Measurements from ENCODE around the gene NLGN2. TPM values are rescaled to one million over a fixed set of nuclear protein-coding genes. Genes with fewer than 3 reads are reported as not detected.

NLGN2 gene
- total and polyA plus RNA-seq, 4 donors: 0.24 to 2.4 (median 0.90) TPM

DNA sequence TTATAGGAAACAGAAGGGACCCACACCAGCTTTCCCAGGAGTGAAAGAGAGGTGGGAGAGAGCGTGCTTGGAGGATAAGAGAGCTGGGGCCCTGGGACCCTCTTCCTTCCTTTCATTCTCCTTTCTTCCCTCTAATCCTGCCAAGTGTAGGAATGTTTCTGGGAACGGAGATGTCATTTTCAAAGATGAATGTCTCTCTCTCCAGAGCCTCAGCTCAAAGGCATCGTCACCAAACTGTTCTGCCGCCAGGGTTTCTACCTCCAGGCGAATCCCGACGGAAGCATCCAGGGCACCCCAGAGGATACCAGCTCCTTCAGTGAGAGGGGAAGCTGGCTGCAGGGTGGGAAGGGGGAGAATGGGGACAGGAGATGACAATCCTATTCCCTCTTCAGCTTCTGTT lies 33.6 kb downstream of the NLGN2 start:
- TF ChIP-seq TAF1 (conservative IDR thresholded peaks at IDR 0.05) (no peak), JUND (IDR thresholded peaks at IDR 0.05) (no peak), FOXA1 (IDR thresholded peaks at IDR 0.05) (no peak)
- no peak overlapping the region for H3K4me3 ChIP-seq (ENCODE audit: low read depth in 1 of 3, low read length in 3 of 3)
- 89% methylated on average over 7 of the region's 7 CpGs for WGBS
- H3K27ac ChIP-seq (ENCODE audit: low read depth in 1 of 2, low read length in 2 of 2): no peak overlapping the region
- peaks cover 0 to 3% (median 0%) of the 10 kb centered on the region in 4 donors for H3K27me3 ChIP-seq (ENCODE audit: control insufficient read depth in 4 of 4, insufficient read depth in 4 of 4, low read length in 3 of 4)
- peaks cover 26 to 50% (median 37%) of the 10 kb centered on the region in 4 donors for H3K4me1 ChIP-seq (ENCODE audit: control insufficient read depth in 4 of 4, insufficient read depth in 4 of 4, low read length in 3 of 4)
- no peaks in the 10 kb centered on the region for H3K9me3 ChIP-seq (ENCODE audit: control insufficient read depth in 4 of 4, low read length in 3 of 4)
- no peak overlapping the region for H3K9ac ChIP-seq (ENCODE audit: low read depth in 1 of 2, low read length in 2 of 2)
- no peak for DNase-seq (ENCODE audit: low spot score)
- no peaks in the 10 kb centered on the region for H3K36me3 ChIP-seq (ENCODE audit: control insufficient read depth in 4 of 4, insufficient read depth in 3 of 4, low read depth in 1 of 4, low read length in 3 of 4)

DNA sequence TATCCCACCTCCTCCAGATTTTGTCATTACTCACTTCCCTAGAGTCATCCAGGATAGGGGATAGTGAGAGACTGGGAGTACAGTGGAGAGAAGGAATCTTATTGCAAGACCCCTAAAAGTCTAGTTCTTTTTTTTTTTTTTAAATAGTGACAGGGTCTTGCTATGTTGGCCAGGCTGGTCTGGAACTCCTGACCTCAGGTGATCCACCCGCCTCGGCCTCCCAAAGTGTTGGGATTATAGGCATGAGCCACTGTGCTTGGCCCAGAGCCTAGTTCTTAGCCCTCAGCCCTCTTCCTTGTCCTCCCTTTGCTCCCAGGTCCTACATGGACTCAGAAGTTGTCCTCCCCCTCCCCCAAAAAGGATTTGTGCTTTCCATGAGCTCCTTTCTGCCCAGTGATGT lies 34.5 kb downstream of the NLGN2 start:
- H3K9ac ChIP-seq (ENCODE audit: low read depth in 1 of 2, low read length in 2 of 2): no peak overlapping the region
- H3K27ac ChIP-seq (ENCODE audit: low read depth in 1 of 2, low read length in 2 of 2): no peak overlapping the region
- no peaks in the 10 kb centered on the region for H3K36me3 ChIP-seq (ENCODE audit: control insufficient read depth in 4 of 4, insufficient read depth in 3 of 4, low read depth in 1 of 4, low read length in 3 of 4)
- H3K27me3 ChIP-seq (ENCODE audit: control insufficient read depth in 4 of 4, insufficient read depth in 4 of 4, low read length in 3 of 4): peaks cover 0 to 3% (median 0%) of the 10 kb centered on the region in 4 donors
- DNase-seq (ENCODE audit: low spot score): no peak
- H3K9me3 ChIP-seq (ENCODE audit: control insufficient read depth in 4 of 4, low read length in 3 of 4): no peaks in the 10 kb centered on the region
- H3K4me3 ChIP-seq (ENCODE audit: low read depth in 1 of 3, low read length in 3 of 3): no peak overlapping the region
- WGBS: 90% methylated on average over 2 of the region's 2 CpGs
- TF ChIP-seq, protein P1, sequence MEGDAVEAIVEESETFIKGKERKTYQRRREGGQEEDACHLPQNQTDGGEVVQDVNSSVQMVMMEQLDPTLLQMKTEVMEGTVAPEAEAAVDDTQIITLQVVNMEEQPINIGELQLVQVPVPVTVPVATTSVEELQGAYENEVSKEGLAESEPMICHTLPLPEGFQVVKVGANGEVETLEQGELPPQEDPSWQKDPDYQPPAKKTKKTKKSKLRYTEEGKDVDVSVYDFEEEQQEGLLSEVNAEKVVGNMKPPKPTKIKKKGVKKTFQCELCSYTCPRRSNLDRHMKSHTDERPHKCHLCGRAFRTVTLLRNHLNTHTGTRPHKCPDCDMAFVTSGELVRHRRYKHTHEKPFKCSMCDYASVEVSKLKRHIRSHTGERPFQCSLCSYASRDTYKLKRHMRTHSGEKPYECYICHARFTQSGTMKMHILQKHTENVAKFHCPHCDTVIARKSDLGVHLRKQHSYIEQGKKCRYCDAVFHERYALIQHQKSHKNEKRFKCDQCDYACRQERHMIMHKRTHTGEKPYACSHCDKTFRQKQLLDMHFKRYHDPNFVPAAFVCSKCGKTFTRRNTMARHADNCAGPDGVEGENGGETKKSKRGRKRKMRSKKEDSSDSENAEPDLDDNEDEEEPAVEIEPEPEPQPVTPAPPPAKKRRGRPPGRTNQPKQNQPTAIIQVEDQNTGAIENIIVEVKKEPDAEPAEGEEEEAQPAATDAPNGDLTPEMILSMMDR (IDR thresholded peaks at IDR 0.05; ENCODE audit: low read depth, low read length, missing input control): no peak
- H3K4me1 ChIP-seq (ENCODE audit: control insufficient read depth in 4 of 4, insufficient read depth in 4 of 4, low read length in 3 of 4): peaks cover 24 to 43% (median 32%) of the 10 kb centered on the region in 4 donors

DNA sequence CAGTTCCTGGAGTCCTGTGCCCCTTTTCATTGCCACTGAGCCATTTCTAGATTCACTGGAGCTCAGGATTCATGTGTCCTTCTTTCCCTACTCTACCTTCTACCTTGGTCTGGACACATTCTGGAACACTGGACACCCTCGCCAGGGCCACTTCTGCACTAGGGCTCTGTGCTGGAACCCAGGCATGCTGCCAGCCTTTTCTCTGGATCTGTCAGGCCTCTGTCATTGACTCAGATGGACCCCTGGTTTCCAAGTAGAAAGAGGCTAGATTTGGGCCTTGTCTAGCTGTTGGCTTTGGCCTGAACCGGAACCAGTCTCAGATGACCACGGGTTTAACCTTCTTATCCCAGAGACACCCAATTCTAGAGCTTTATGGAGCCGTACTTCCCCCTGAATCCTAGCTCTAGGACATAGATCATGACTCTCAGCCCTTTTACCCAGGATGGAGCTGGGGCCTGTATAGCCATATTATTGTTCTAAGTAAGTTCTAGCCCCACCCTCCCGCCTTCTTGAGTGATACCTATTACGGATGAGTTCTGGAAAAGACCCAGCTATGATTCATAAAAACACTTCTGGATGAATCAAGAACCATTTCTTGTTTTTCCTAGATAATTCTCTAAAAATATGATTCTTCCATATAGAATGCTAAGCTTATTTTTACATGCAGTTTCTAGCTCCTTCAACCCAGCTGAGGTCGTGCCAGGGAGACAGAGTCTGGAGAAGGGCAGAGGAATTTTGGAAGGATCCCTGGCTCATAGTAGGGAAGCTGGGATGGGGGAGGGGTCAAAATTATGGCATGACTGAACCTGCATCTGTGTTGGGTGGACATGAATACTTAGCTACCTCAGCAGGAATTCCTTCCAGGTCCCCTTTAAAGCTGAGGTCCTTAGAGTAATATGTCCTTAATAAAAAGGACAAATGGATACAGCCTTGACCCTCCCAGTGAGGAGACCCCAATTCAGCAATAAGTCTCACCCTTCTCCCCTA lies 36.1 kb downstream of the NLGN2 start:
- Histone ChIP-seq H3K27me3 (ENCODE audit: control insufficient read depth in 4 of 4, insufficient read depth in 4 of 4, low read length in 3 of 4) (peaks cover 0 to 3% (median 0%) of the 10 kb centered on the region in 4 donors), H3K36me3 (ENCODE audit: control insufficient read depth in 4 of 4, insufficient read depth in 3 of 4, low read depth in 1 of 4, low read length in 3 of 4) (no peaks in the 10 kb centered on the region), H3K27ac (ENCODE audit: low read depth in 1 of 2, low read length in 2 of 2) (no peak overlapping the region), H3K9ac (ENCODE audit: low read depth in 1 of 2, low read length in 2 of 2) (no peak overlapping the region), H3K4me1 (ENCODE audit: control insufficient read depth in 4 of 4, insufficient read depth in 4 of 4, low read length in 3 of 4) (peaks cover 20 to 32% (median 27%) of the 10 kb centered on the region in 4 donors), H3K4me3 (ENCODE audit: low read depth in 1 of 3, low read length in 3 of 3) (no peak overlapping the region), H3K9me3 (ENCODE audit: control insufficient read depth in 4 of 4, low read length in 3 of 4) (no peaks in the 10 kb centered on the region)
- DNase-seq (ENCODE audit: low spot score): no peak
- WGBS: 87% methylated on average over 7 of the region's 7 CpGs
- TF ChIP-seq RAD21 (IDR thresholded peaks at IDR 0.05) (no peak), HNF4A (conservative IDR thresholded peaks at IDR 0.05) (no peak), GABPA (IDR thresholded peaks at IDR 0.05 in 1 of 2, conservative IDR thresholded peaks at IDR 0.05 in 1 of 2) (no peak), YY1 (IDR thresholded peaks at IDR 0.05) (no peak), SP1 (IDR thresholded peaks at IDR 0.05) (no peak)
- TF ChIP-seq, protein P2, sequence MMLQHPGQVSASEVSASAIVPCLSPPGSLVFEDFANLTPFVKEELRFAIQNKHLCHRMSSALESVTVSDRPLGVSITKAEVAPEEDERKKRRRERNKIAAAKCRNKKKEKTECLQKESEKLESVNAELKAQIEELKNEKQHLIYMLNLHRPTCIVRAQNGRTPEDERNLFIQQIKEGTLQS (IDR thresholded peaks at IDR 0.05): no peak
- TF ChIP-seq, protein P3, sequence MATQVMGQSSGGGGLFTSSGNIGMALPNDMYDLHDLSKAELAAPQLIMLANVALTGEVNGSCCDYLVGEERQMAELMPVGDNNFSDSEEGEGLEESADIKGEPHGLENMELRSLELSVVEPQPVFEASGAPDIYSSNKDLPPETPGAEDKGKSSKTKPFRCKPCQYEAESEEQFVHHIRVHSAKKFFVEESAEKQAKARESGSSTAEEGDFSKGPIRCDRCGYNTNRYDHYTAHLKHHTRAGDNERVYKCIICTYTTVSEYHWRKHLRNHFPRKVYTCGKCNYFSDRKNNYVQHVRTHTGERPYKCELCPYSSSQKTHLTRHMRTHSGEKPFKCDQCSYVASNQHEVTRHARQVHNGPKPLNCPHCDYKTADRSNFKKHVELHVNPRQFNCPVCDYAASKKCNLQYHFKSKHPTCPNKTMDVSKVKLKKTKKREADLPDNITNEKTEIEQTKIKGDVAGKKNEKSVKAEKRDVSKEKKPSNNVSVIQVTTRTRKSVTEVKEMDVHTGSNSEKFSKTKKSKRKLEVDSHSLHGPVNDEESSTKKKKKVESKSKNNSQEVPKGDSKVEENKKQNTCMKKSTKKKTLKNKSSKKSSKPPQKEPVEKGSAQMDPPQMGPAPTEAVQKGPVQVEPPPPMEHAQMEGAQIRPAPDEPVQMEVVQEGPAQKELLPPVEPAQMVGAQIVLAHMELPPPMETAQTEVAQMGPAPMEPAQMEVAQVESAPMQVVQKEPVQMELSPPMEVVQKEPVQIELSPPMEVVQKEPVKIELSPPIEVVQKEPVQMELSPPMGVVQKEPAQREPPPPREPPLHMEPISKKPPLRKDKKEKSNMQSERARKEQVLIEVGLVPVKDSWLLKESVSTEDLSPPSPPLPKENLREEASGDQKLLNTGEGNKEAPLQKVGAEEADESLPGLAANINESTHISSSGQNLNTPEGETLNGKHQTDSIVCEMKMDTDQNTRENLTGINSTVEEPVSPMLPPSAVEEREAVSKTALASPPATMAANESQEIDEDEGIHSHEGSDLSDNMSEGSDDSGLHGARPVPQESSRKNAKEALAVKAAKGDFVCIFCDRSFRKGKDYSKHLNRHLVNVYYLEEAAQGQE (IDR thresholded peaks at IDR 0.05): no peak
